SK-N-DZ (cell line): Measurements from ENCODE around the gene SLC25A23. TPM values are rescaled to one million over a fixed set of nuclear protein-coding genes. Genes with fewer than 3 reads are reported as not detected.
"Not testable (repeated sequence)": the region's sequence is repeated elsewhere in the genome, so short reads cannot be mapped to it uniquely, and the experiment has no call there.

ENCODE experiments used
- DNase-seq: peaks from one replicate; pipeline ENCODE4 v3.0.0-alpha.2; 2015; ENCODE audit warnings: low spot score
- polyA plus RNA-seq, 2 experiments: library from polyadenylated mRNA; depleted of rRNA; stranded (reverse); fragments of >200 nt; gene quantifications; 2 replicates each; pipeline ENCODE4 v1.2.3, GENCODE V29; 2014

The SLC25A23 gene
- 52.5 and 72.5 TPM in 2 replicates for polyA plus RNA-seq (2014; cell fraction: cytosol; rRNA removed)
- polyA plus RNA-seq (2014; cell fraction: nucleus; rRNA removed): 27.0 and 37.3 TPM in 2 replicates

- peak; percentile 82 for DNase-seq
These were observed at the start of gene SLC25A23 for GRCh38 chr19:6459262-6460098. TSS of gene SLC25A23 (minus strand) at chr19:6459792. CDS start at chr19:6459628, 164 bp downstream.

GRCh38 chr19:6508028-6508771 is 48.6 kb upstream of the SLC25A23 start:
- DNase-seq: not testable (repeated sequence)

- no peak for DNase-seq
These were observed 44.0 kb upstream of the SLC25A23 start for GRCh38 chr19:6503407-6504201.

- DNase-seq: peak; percentile 31
These were observed 42.4 kb upstream of the SLC25A23 start, which contains the start of gene TUBB4A for GRCh38 chr19:6501740-6502648. TSS of gene TUBB4A (minus strand) at chr19:6502309. CDS start at chr19:6502212, 97 bp downstream.

- no peak for DNase-seq
These were observed 41.5 kb upstream of the SLC25A23 start for GRCh38 chr19:6500837-6501739.

- no peak for DNase-seq
These were observed 39.6 kb upstream of the SLC25A23 start for GRCh38 chr19:6499052-6499790.

GRCh38 chr19:6498294-6499036 is 38.9 kb upstream of the SLC25A23 start:
- DNase-seq: no peak

GRCh38 chr19:6495947-6496346 is 36.4 kb upstream of the SLC25A23 start:
- DNase-seq: no peak

- DNase-seq: no peak
These were observed 34.9 kb upstream of the SLC25A23 start for GRCh38 chr19:6494438-6495036.

GRCh38 chr19:6491802-6492592 is 32.4 kb upstream of the SLC25A23 start:
- DNase-seq: no peak

GRCh38 chr19:6490134-6490533 is 30.5 kb upstream of the SLC25A23 start:
- no peak for DNase-seq

- DNase-seq: no peak
These were observed 29.9 kb upstream of the SLC25A23 start for GRCh38 chr19:6489278-6490061.

- DNase-seq: no peak
These were observed 25.2 kb upstream of the SLC25A23 start for GRCh38 chr19:6484831-6485230.

- DNase-seq: no peak
These were observed 24.6 kb upstream of the SLC25A23 start for GRCh38 chr19:6484230-6484629.

- no peak for DNase-seq
These were observed 23.6 kb upstream of the SLC25A23 start for GRCh38 chr19:6483235-6483634.

- DNase-seq: no peak
These were observed 22.7 kb upstream of the SLC25A23 start for GRCh38 chr19:6482343-6482686.
